ENCODE data around the gene HDAC8. TPM values are rescaled to one million over a fixed set of nuclear protein-coding genes. Genes with fewer than 3 reads are reported as not detected.

The HDAC8 gene
- total RNA-seq = 22.4 and 25.8 TPM in 2 replicates

GRCh38 chrX:72572248-72573157 lies at the start of gene HDAC8:
TSS of gene HDAC8 (minus strand) at chrX:72572843. CDS start at chrX:72572761, 82 bp downstream.

GRCh38 chrX:72305286-72306084 lies 267.2 kb downstream of the HDAC8 start, which contains the start of gene CITED1:
TSS of gene CITED1 (minus strand) at chrX:72305914. CDS start at chrX:72302869, 3,045 bp downstream.

Other genes with a start within 250 kb of the HDAC8 start
- 6.7 and 11.8 TPM in 2 replicates for gene PHKA1, start 141.5 kb upstream of the HDAC8 start, total RNA-seq
- not detected in 2 replicates for gene DMRTC1B, start 204.0 kb upstream of the HDAC8 start, total RNA-seq
- gene FAM236B, start 209.8 kb upstream of the HDAC8 start, total RNA-seq = not detected in 2 replicates
- not detected in 2 replicates for gene FAM236D, start 235.4 kb upstream of the HDAC8 start, total RNA-seq